ENCODE measurements around the gene COL8A2.
A peak's percentile ranks its signal among the peaks of the same experiment; 100 is the strongest.

Gene COL8A2

GRCh38 chr1:36135330-36135667 lies 10.3 kb upstream of the COL8A2 start:
- no peak for DNase-seq

DNA sequence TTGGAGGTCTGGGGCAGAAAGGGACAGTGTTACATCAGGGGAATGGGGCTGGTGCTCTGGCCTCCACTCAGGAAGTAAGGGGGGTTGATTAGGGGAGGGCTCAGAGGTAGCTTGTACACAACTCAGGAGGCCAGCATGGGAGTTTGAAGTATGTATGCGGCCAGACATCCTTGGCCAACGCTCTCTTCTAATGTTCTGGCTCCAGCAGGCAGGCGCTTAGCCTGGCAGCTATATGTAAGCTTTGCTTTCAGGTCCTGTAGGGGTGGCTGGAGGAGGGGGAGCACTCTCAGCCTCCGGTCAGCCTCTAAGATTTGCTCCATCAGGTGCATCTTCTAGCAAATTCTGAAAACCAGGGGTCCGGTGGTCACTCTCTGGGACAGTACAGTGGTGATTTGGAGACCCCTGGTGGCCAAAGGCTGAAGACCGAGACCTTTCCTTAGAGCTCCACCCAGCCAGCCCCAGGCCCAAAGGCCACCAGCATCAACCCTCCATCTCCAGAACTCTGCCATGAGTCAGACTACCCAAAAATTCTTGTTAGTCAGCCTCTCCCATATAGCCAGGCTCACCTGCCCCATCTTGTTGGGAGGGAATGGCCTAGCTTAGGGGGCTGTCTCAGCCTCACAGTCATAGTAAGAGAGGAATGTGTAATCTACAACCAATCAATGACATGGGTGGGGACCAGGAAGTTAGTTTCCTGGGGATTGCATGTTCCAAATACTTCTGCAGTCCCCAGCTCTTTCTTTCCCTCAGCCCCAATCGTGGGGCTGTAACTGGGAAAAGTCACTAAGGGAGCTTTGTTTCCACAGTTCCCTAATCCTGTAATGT lies 9.7 kb upstream of the COL8A2 start:
- peak; percentile 69 for DNase-seq

DNA sequence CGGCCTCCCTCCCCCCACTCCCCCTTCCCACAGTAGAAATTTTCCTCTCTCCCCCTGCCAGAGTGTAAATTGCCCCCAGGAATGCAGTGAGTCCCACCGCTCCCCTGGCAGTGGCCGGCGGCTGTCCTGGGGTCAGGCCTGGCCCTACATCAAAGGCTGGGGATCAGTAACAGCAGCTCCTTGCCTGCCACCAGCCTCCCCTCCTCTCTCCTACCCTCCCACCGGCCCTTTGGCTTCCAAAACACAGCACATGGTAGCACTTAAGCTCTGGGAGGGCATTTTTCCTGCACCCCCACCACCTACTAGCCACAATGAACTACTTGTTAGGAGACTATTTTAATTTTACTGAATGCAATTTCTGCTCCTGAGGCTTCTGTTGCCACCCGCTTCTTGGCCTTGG lies 9.0 kb upstream of the COL8A2 start:
- no peak for DNase-seq

DNA sequence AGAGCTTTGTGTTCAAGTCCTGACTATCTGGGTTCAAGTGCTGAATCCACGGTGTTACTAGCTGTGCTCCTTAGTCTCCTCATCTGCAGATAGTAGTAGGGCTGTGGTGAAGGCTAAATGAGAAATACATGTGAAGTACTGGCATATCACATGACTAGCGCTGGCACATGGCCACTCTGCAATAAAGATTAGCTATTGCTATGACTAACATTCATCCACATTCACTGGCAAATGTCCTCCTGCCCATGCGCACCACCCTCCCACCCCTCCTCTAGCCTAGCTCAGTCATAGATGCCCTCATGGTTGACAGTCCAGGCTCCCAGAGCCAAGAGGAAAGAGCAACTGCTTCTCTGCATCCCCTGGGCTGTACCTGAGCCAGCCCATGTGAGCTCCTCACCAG lies 8.5 kb upstream of the COL8A2 start:
- no peak for DNase-seq

GRCh38 chr1:36132029-36132428 lies 7.0 kb upstream of the COL8A2 start:
- DNase-seq = no peak

GRCh38 chr1:36128905-36129206 lies 3.8 kb upstream of the COL8A2 start:
- DNase-seq = no peak

DNA sequence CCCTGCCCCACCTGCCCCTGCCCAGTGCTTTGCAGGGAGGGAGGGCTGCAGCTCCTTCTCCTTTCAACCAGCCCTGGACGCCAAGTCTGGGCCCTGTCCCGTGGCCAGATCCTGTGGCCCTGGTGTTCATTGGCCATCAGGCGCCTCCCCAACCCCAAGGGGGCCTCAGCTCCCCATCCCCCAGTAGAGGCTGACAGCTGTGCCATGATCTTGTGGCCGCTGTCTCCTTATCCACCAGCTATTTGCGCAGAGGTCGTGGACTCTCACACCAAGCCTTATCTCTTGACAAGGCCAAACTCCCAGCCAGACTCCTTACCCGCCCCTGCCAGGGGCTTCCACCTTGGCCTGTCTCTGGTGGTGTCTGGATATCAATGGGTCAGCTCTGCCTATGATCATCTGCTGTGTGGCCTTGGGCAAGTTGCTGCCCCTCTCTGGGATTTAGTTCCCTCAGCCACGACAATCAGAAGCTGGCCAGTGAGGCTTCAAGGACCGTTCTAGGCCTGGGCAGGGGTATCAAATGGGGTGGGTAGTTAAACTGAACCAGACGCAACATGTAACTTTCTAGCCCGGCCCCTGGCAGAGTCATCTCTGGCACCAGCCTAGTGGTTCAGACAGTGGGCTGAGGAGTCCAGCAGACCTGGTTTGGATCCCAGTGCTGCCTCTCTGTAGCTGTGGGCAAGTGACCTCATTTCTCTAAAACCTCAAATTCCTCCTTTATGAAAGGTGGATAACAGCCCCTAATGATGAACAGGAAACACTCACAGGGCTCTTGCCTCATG lies 3.3 kb upstream of the COL8A2 start:
- no peak for DNase-seq

- DNase-seq = no peak
Observed at GRCh38 chr1:36126797-36127500, 1.9 kb upstream of the COL8A2 start.

DNA sequence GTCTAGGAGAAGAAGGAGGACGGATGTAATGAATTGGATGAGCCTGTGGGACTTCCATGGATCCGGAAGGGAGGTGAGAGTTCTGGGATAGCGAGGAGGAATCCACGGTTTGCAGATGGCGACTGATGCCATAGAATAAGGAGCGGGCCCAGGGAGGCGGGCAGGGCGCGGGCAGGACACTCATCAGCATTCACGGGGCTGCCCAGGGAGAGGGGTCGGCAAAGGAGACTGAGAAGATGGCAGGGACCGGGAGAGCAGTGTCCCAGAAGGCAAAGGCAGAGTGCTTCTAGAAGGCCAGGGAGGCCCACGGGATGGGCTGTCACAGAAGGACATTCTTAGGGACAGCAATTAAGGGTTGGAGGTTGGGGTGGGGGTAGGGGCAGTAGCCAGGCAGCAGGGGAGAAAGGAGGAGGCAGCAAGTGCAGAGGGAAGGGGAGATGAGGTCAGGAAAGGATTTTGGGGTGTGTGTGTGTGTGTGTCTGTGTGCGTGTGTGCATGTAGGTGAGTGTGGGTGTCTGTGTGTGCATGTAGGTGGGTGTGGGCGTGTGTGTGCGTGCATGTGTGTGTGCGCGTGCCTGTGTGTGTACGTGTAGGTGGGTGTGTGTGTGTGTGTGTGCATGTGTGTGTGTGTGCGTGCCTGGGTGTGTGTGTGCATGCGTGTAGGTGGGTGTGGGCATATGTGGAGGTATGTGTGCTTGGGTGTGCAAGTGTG lies 1.1 kb upstream of the COL8A2 start:
- no peak for DNase-seq

- no peak for DNase-seq
Observed at GRCh38 chr1:36124404-36125128, 456 bp downstream of the COL8A2 start.

DNA sequence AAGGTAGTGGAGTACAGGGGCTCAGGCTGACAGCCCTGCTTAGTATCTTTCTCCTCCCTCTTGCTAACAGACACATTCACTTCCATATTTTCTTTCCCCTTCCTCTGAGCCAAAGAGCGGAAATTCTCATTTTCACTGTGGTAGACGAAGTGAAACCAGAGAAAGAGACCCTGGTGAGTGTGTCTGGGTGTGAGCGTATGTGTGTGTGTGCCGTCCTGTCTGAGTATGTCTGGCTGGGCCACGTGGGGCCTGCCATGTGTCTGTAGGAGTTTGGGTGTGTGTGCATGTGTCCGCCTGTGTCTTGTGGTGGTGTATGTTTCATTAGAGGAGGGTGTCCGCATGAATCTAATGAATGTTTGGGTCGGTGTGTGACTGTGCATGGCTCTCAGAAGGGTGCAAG lies 1.7 kb downstream of the COL8A2 start:
- peak; percentile 19 for DNase-seq

GRCh38 chr1:36122062-36123030 lies 2.7 kb downstream of the COL8A2 start:
- no peak for DNase-seq

DNA sequence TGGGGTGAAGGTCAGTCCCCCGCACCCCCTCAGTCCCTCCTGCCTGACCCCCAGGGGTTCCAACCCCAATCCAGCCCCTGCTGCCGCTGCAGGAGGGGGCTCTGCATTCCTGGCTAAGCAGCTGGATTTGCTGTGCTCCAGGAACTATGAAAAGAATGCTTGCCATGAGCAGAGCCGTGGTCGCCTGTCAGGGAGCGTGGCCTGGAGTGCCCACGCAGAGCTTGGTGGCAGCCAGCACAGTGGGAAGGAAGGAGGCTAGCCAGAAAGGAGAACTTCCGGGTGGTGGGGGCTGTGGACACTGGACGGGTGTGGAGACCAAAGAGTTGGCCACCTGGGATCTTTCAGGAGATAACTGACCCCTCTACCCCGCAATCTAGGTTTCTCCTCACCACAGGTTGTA lies 5.6 kb downstream of the COL8A2 start:
- DNase-seq = no peak

DNA sequence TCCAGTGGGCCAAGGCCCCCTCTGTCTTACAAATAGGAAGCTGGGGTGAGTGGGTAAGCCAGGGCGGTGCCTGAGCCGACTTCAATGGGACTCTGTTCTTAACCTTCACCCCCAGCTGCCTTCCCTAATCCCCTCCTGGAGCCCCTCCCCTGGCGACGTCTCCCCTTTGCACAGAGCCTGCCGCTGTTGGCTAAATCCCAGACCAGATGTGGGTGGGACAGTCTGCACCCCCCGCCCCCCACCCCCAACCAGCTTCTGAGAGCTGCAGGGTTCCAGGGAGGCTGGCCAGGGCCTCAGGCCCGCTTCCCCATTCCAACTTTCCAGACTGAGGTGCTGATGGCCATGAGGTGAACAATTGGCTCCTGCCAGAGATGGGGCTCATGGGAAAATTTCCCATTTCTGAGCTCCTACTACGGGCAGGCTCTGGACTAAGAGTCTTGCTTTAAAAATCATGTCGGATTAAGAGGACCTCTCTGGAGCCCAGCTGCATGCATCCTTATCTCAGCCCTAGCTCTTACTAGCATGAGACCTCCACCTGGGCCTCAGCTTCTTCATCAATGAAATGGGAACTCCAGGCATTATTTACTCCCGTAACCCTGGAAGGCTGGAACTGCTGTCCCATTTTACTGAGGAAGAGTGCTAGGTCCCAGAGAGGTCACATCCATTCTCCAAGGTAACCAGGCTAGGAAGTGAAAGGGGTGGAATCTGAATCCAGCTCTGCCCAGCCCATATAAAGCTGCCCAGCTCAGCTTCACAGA lies 6.4 kb downstream of the COL8A2 start:
- no peak for DNase-seq

DNA sequence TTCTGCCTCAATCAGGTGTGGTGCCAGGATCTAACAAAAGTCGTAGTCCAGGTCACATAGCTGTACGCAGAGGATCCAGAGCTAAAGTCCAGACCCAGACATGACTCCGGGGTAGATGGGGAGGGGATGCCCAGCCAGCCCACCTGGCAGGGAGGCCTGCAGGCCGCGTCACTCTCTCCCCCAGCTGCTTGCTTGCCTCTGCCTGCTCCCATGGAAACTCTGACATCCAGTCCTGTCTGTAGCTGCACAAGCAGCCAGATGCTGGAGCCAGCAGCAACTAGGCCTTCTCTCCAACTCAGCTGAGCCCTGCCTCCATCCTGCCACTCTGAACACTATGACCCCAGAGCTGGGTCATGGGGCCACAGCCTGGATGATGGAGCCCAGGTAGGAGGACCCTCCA lies 8.1 kb downstream of the COL8A2 start:
- DNase-seq = no peak

GRCh38 chr1:36115931-36116330 lies 9.1 kb downstream of the COL8A2 start:
- no peak for DNase-seq

GRCh38 chr1:36115200-36115669 lies 9.8 kb downstream of the COL8A2 start:
- DNase-seq = no peak

DNA sequence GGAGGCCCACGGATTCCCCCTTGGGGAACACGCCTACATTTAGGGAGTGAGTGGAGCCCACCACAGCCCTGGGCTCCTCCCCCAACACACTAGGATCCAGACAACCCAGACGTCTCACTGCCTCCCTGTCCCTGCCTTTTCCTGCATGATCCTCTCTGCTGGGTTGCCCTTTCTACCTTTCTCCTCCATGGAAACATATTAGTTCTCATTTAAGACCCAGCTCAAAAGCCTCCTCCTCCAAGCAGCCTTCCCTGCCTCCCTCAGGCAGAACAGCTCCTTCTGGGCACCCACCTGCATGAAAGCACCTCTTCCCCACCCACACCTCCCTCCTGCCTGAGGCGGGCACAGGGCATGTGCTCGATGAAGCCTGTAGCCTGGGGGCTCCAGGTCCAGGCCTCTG lies 10.7 kb downstream of the COL8A2 start:
- no peak for DNase-seq

DNA sequence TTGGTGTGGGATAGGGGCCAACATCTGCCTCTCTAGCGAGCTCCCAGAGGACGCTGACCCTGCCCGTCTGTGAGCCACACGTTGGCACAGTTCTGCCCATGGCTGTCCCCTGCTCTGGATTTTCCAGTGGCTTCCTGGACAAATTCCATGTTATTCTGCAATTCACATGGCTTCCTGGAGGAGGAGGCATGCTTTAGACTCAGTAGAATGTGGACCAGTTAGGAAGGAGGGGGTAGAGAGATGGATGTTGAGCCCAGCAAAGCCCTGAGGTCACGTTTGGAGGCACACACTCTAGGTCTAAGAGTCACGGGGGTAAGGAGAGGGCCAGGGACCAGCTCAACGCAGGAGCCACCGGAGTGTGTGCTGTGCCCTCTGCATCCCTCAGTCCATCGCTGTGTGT lies 12.2 kb downstream of the COL8A2 start:
- no peak for DNase-seq

- DNase-seq = no peak
Observed at GRCh38 chr1:36111151-36111550, 13.9 kb downstream of the COL8A2 start.
